WTC11 (cell line): Measurements from ENCODE around the gene TIMP4.

Experiments used
- NR3C1 ChIP-seq: sonication (generic); formaldehyde crosslinking; conservative IDR thresholded peaks from 2 replicates; pipeline ENCODE4 v1.8.1; 2023; ENCODE audit warnings: low read depth, mild to moderate bottlenecking, missing genetic modification reagents
- ZNF121 ChIP-seq: sonication (generic); formaldehyde crosslinking; IDR thresholded peaks from 2 replicates; pipeline ENCODE4 v1.8.0; 2023; ENCODE audit warnings: missing genetic modification reagents
- TF ChIP-seq, protein P1 (sequence below): fragments of 200-600 bp; IDR thresholded peaks from 2 replicates; pipeline ENCODE4 v1.8.0; 2022; ENCODE audit warnings: antibody characterized with exemption
- TF ChIP-seq, protein P2 (sequence below): sonication (generic); formaldehyde crosslinking; IDR thresholded peaks from 2 replicates; pipeline ENCODE4 v1.8.1; 2023; ENCODE audit warnings: mild to moderate bottlenecking, missing genetic modification reagents

DNA sequence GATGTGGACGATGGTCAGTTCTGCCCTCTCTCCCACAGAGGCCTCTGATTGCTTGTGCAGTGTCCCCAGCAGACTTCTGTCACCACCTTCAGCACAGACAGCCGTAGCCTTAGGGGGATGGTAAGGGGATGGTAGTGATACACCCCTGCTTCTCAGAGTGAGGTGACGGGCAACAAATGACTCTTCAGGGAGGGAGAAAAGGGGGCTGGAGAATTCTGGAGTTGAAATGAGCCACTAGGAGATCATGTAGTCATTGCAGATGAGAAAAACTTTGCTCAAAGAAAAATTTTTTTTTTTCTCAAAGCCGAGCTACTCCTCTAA, 29.6 kb upstream of the TIMP4 start:
- TF ChIP-seq, protein P1, sequence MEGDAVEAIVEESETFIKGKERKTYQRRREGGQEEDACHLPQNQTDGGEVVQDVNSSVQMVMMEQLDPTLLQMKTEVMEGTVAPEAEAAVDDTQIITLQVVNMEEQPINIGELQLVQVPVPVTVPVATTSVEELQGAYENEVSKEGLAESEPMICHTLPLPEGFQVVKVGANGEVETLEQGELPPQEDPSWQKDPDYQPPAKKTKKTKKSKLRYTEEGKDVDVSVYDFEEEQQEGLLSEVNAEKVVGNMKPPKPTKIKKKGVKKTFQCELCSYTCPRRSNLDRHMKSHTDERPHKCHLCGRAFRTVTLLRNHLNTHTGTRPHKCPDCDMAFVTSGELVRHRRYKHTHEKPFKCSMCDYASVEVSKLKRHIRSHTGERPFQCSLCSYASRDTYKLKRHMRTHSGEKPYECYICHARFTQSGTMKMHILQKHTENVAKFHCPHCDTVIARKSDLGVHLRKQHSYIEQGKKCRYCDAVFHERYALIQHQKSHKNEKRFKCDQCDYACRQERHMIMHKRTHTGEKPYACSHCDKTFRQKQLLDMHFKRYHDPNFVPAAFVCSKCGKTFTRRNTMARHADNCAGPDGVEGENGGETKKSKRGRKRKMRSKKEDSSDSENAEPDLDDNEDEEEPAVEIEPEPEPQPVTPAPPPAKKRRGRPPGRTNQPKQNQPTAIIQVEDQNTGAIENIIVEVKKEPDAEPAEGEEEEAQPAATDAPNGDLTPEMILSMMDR = no peak
- TF ChIP-seq NR3C1 (CRISPR knock-in tag) (no peak), ZNF121 (CRISPR knock-in tag) (no peak)
- TF ChIP-seq, protein P2, sequence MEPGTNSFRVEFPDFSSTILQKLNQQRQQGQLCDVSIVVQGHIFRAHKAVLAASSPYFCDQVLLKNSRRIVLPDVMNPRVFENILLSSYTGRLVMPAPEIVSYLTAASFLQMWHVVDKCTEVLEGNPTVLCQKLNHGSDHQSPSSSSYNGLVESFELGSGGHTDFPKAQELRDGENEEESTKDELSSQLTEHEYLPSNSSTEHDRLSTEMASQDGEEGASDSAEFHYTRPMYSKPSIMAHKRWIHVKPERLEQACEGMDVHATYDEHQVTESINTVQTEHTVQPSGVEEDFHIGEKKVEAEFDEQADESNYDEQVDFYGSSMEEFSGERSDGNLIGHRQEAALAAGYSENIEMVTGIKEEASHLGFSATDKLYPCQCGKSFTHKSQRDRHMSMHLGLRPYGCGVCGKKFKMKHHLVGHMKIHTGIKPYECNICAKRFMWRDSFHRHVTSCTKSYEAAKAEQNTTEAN (CRISPR knock-in tag) = no peak
